ENCODE measurements around the gene PCSK6. TPM values are rescaled to one million over a fixed set of nuclear protein-coding genes. Genes with fewer than 3 reads are reported as not detected.
"Not testable (repeated sequence)": the region's sequence is repeated elsewhere in the genome, so short reads cannot be mapped to it uniquely, and the experiment has no call there.

Gene PCSK6
- total and polyA plus RNA-seq, 2 donors from 2014 or later: 3.8 to 7.3 TPM

- no peak overlapping the region for H3K4me3 ChIP-seq (ENCODE audit: low read length in 3 of 3)
- H3K27me3 ChIP-seq (ENCODE audit: control insufficient read depth, insufficient read depth, low read length): no peaks in the 10 kb centered on the region
- intact Hi-C loops (cut with DNase I): no loop called here
- no peak for FAIRE-seq
- TF ChIP-seq CTCF (IDR thresholded peaks at IDR 0.05; ENCODE audit: borderline replicate concordance, extremely low read depth, insufficient read depth): no peak
- no peaks in the 10 kb centered on the region for H3K36me3 ChIP-seq (ENCODE audit: control insufficient read depth in 2 of 3, insufficient read depth in 3 of 3, low read length in 3 of 3)
- no peaks in the 10 kb centered on the region for H3K9me3 ChIP-seq (ENCODE audit: control insufficient read depth in 2 of 3, insufficient read depth in 1 of 3, low read length in 3 of 3)
- H3K9ac ChIP-seq (ENCODE audit: low read length in 3 of 3): no peak overlapping the region
- H3K27ac ChIP-seq (ENCODE audit: low read depth in 2 of 2, low read length in 2 of 2): no peak overlapping the region
- peak in 1 of 5 donors; percentile 29 for DNase-seq
- H3K4me1 ChIP-seq (ENCODE audit: control insufficient read depth in 2 of 3, insufficient read depth in 2 of 3, low read depth in 1 of 3, low read length in 3 of 3): peaks cover 0 to 3% (median 0%) of the 10 kb centered on the region in 3 donors
These were observed 31.8 kb downstream of the PCSK6 start for GRCh38 chr15:101457696-101458095.

GRCh38 chr15:101456057-101456739, 33.3 kb downstream of the PCSK6 start:
- no peak for FAIRE-seq
- no peaks in the 10 kb centered on the region for H3K27me3 ChIP-seq (ENCODE audit: control insufficient read depth, insufficient read depth, low read length)

GRCh38 chr15:101455291-101456025, 34.0 kb downstream of the PCSK6 start:
- H3K4me1 ChIP-seq (ENCODE audit: control insufficient read depth in 2 of 3, insufficient read depth in 2 of 3, low read depth in 1 of 3, low read length in 3 of 3): peaks cover 0 to 5% (median 4%) of the 10 kb centered on the region in 3 donors
- no peaks in the 10 kb centered on the region for H3K36me3 ChIP-seq (ENCODE audit: control insufficient read depth in 2 of 3, insufficient read depth in 3 of 3, low read length in 3 of 3)
- no peak overlapping the region for H3K9ac ChIP-seq (ENCODE audit: low read length in 3 of 3)
- FAIRE-seq (no peak), DNase-seq (peak in 2 of 5 donors; percentile 21 to 55)
- no peaks in the 10 kb centered on the region for H3K27me3 ChIP-seq (ENCODE audit: control insufficient read depth, insufficient read depth, low read length)
- no peak overlapping the region for H3K27ac ChIP-seq (ENCODE audit: low read depth in 2 of 2, low read length in 2 of 2)
- H3K9me3 ChIP-seq (ENCODE audit: control insufficient read depth in 2 of 3, insufficient read depth in 1 of 3, low read length in 3 of 3): no peaks in the 10 kb centered on the region
- no peak overlapping the region for H3K4me3 ChIP-seq (ENCODE audit: low read length in 3 of 3)
- intact Hi-C loops (cut with DNase I): no loop called here
- TF ChIP-seq CTCF (IDR thresholded peaks at IDR 0.05; ENCODE audit: borderline replicate concordance, extremely low read depth, insufficient read depth): no peak

More at GRCh38 chr15:101456057-101456739, 33.3 kb downstream of the PCSK6 start:
- intact Hi-C loops (cut with DNase I): no loop called here
- Histone ChIP-seq H3K9ac (ENCODE audit: low read length in 3 of 3) (no peak overlapping the region), H3K27ac (ENCODE audit: low read depth in 2 of 2, low read length in 2 of 2) (no peak overlapping the region), H3K36me3 (ENCODE audit: control insufficient read depth in 2 of 3, insufficient read depth in 3 of 3, low read length in 3 of 3) (no peaks in the 10 kb centered on the region), H3K4me3 (ENCODE audit: low read length in 3 of 3) (no peak overlapping the region), H3K4me1 (ENCODE audit: control insufficient read depth in 2 of 3, insufficient read depth in 2 of 3, low read depth in 1 of 3, low read length in 3 of 3) (peaks cover 0 to 4% (median 3%) of the 10 kb centered on the region in 3 donors), H3K9me3 (ENCODE audit: control insufficient read depth in 2 of 3, insufficient read depth in 1 of 3, low read length in 3 of 3) (no peaks in the 10 kb centered on the region)
- no peak for DNase-seq
- TF ChIP-seq CTCF (IDR thresholded peaks at IDR 0.05; ENCODE audit: borderline replicate concordance, extremely low read depth, insufficient read depth): no peak

GRCh38 chr15:101454781-101455180, 34.7 kb downstream of the PCSK6 start:
- H3K9me3 ChIP-seq (ENCODE audit: control insufficient read depth in 2 of 3, insufficient read depth in 1 of 3, low read length in 3 of 3); H3K27ac ChIP-seq (ENCODE audit: low read depth in 2 of 2, low read length in 2 of 2); H3K9ac ChIP-seq (ENCODE audit: low read length in 3 of 3); intact Hi-C loops (cut with DNase I); H3K27me3 ChIP-seq (ENCODE audit: control insufficient read depth, insufficient read depth, low read length); FAIRE-seq; H3K4me1 ChIP-seq (ENCODE audit: control insufficient read depth in 2 of 3, insufficient read depth in 2 of 3, low read depth in 1 of 3, low read length in 3 of 3); H3K4me3 ChIP-seq (ENCODE audit: low read length in 3 of 3); H3K36me3 ChIP-seq (ENCODE audit: control insufficient read depth in 2 of 3, insufficient read depth in 3 of 3, low read length in 3 of 3); DNase-seq: not testable (repeated sequence)
